ENCODE data around the gene PPAT.
A peak's percentile ranks its signal among the peaks of the same experiment; 100 is the strongest.

Gene PPAT

GRCh38 chr4:56434599-56435139 lies 746 bp downstream of the PPAT start:
- Histone ChIP-seq H3K27ac (peak overlapping the region; percentile 89 to 99), H3K4me3 (peak overlapping the region; percentile 88)
- DNase-seq (ENCODE audit: low spot score), result peak; percentile 79
- no peak for TF ChIP-seq CTCF (IDR thresholded peaks at IDR 0.05)

- no peak for DNase-seq (ENCODE audit: low spot score)
These were observed 2.1 kb downstream of the PPAT start for GRCh38 chr4:56433280-56433679.

GRCh38 chr4:56430203-56430602 lies 5.2 kb downstream of the PPAT start:
- H3K4me3 ChIP-seq, result no peak overlapping the region
- no peak overlapping the region for H3K27ac ChIP-seq
- DNase-seq (ENCODE audit: low spot score), result no peak
- TF ChIP-seq CTCF (IDR thresholded peaks at IDR 0.05), result no peak

More at GRCh38 chr4:56433280-56433679, 2.1 kb downstream of the PPAT start:
- Histone ChIP-seq H3K27ac (no peak overlapping the region), H3K4me3 (no peak overlapping the region)
- TF ChIP-seq CTCF (IDR thresholded peaks at IDR 0.05), result no peak

GRCh38 chr4:56427179-56427578 lies 8.2 kb downstream of the PPAT start:
- H3K27ac ChIP-seq, result no peak overlapping the region
- DNase-seq (ENCODE audit: low spot score), result no peak
- no peak overlapping the region for H3K4me3 ChIP-seq
- TF ChIP-seq CTCF (IDR thresholded peaks at IDR 0.05), result no peak

- Histone ChIP-seq H3K27ac (no peak overlapping the region), H3K4me3 (no peak overlapping the region)
- DNase-seq (ENCODE audit: low spot score), result no peak
- no peak for TF ChIP-seq CTCF (IDR thresholded peaks at IDR 0.05)
These were observed 9.1 kb downstream of the PPAT start for GRCh38 chr4:56426273-56426672.

GRCh38 chr4:56425518-56425917 lies 9.9 kb downstream of the PPAT start:
- no peak for TF ChIP-seq CTCF (IDR thresholded peaks at IDR 0.05)
- Histone ChIP-seq H3K27ac (no peak overlapping the region), H3K4me3 (no peak overlapping the region)
- DNase-seq (ENCODE audit: low spot score), result no peak

- H3K27ac ChIP-seq, result no peak overlapping the region
- no peak for DNase-seq (ENCODE audit: low spot score)
- no peak overlapping the region for H3K4me3 ChIP-seq
- no peak for TF ChIP-seq CTCF (IDR thresholded peaks at IDR 0.05)
These were observed 10.5 kb downstream of the PPAT start for GRCh38 chr4:56424697-56425514.

Data from coronary artery (tissue), 2 donors.